Fibroblast of peridontal ligament (primary cell): ENCODE results near the gene SLC46A1.

ENCODE experiments used
- DNase-seq: peaks from one replicate; pipeline ENCODE4 v3.0.0-alpha.2; 2010; ENCODE audit errors: extremely low read depth

SLC46A1 gene

DNA sequence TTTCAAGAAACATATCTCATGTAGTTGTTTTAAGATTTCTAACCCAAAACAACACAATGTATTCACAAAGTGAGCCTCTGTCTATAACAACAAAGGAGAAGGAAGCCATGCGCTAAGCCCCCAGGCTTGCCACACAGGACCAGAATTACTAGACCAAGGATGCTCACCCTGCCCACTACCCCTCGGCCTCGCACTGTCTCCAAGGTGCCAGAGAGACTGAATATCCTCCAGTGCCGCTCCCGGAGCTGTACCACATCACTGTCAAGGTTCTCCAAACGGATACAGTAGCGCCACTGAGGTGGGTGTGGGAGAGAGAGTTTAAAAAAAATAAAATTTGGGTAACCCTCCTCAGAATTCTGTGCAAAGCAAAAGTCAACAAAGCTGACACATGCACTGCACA, 55.7 kb downstream of the SLC46A1 start:
- DNase-seq, result no peak

DNA sequence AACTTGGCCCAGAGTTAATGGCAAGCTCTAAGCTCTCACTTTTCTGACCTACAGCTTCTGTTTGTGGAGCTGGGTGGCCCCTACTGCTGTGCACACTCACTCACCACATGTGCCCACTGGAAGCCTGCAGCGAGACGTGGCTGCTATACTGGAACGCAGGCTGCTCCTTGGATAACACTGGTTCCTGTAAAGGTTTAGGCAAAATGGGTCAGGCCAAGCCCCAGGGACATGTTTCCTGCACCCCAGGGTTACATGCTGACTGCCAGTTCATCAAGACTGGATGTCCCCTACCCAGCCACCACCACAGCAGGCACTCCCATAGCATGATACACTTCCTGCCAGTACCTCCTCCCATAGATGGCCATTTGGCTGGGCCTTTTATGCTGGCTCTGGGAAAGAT, 57.0 kb downstream of the SLC46A1 start:
- no peak for DNase-seq

DNA sequence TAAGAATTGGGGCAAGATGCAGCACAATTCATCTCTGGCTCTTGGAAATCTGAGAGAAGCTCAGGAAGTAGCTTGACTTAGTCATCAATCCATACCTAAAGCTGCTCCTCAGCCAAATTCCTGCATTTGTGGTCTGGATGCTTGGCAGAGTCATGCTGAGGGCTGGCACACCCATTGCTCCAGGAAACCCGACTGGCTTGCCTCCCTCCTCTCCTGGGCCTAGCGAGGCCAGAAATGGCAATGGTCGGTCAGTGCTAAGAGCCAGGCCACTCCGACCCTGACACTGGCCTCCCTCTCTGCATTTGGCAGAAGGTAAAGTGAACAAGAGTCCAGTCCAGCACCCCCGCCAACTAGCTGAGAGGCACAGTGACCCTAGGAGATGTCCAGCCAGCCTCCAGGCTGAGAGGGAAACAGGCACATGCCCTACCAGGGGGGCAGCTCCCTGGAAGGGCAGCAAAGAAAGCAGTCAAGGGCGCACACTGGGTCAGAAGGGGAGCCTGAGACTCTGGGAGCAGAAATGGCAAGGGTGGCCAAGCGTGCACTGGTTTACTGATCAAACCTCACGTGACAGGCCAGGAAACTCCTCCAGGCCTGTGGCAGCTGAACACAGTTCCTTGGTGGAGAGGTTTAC, 58.6 kb downstream of the SLC46A1 start:
- DNase-seq, result peak; percentile 94

DNA sequence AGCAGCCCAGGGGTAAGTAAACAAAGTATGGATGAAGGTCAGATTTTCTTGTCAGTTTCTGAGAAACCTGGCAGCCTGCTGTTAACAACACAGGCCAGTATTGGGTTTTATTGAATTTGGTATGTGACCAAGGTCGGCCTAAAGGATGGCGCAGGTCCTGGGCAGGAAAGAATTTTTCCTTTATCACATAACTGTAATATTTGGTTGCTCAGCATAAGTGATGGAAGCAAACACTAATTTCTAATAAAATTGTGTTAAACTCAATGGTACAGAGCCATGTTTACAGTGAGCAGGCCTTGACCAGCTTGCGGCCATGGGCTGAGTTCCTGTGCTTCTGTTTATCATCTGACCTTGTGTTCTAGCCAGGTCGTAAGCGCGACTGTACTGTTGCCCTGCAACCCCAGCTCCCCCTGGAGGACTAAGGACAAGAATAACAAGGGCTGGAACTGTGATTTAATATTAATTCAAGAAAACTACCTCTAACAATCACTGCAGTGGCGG, 59.2 kb downstream of the SLC46A1 start:
- DNase-seq, result no peak

DNA sequence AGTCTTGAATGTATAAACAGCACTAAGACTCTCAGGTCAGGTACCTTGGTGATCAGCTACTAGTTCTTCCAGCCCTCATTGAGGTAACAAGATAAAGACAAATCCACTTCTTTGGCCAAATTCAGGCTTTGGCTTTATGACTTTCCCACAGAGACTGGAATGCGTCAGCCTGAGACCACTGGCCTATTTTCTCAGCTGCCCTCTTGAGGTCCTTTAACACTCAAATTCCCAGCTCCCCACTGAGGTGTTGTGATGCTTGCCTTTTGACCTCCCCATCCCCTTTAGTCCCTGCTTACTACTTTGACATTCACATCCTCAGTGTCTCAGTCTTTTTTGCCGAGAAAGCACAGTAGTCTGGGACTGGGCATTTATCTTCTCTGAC, 59.8 kb downstream of the SLC46A1 start:
- DNase-seq, result no peak

DNA sequence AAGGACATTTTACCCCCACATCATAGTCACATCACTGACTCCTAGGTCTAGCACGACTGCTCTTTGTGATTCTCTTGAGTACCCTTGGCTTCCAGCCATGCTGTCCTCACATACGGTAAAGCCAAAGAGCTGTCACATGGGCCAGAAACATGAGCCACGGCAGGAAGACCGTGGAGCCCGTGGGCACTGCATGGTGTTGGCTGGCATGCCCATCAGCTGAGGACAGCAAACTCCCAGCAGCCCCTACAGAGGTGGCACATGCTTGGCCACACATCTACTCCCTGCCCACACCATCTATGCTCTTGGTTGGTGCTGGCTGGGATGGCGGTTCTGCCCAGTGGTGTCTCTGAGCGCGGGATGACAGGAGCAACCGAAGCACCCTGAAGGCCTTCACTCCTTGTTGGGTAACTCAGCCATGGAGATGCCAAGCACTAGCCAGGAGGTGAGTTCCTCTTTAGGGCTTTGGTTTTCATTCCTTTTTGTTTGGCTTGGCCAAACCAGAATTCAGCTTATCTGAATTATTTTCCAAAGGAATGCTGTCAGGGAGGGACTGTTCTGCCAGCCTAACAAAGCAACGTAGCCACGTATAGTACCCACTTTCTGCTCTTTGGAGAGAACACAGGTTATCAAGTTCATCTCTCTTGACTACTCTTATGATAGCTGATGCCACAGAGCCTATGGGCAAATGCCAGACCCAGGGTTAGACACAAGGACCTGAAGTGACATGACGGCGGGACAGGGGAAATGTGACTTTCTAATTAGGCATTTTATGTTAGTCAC, 60.4 kb downstream of the SLC46A1 start:
- no peak for DNase-seq
